ENCODE results near the gene MOV10L1. TPM values are rescaled to one million over a fixed set of nuclear protein-coding genes. Genes with fewer than 3 reads are reported as not detected.

The MOV10L1 gene
- polyA plus RNA-seq, 3 donors from 2014 or later: 1.4 TPM; not detected in 2

GRCh38 chr22:50051930-50052329 lies 37.9 kb upstream of the MOV10L1 start:
- Mint-ChIP-seq H3K4me1 (no peaks in the 10 kb centered on the region), H3K4me3 (no peak overlapping the region), H3K27me3 (ENCODE audit: low read depth in 3 of 3) (peaks cover 2 to 7% (median 2%) of the 10 kb centered on the region in 3 donors), H3K9me3 (peaks cover 0 to 6% (median 3%) of the 10 kb centered on the region in 6 donors), H3K27ac (no peak overlapping the region), H3K36me3 (no peaks in the 10 kb centered on the region)
- DNase-seq: no peak

GRCh38 chr22:50053861-50054260 lies 35.9 kb upstream of the MOV10L1 start:
- no peak overlapping the region for H3K4me3 Mint-ChIP-seq
- peaks cover 0 to 6% (median 3%) of the 10 kb centered on the region in 6 donors for H3K9me3 Mint-ChIP-seq
- H3K27ac Mint-ChIP-seq: no peak overlapping the region
- H3K36me3 Mint-ChIP-seq: no peaks in the 10 kb centered on the region
- H3K4me1 Mint-ChIP-seq: no peaks in the 10 kb centered on the region
- no peak for DNase-seq
- peaks cover 2 to 4% (median 2%) of the 10 kb centered on the region in 3 donors for H3K27me3 Mint-ChIP-seq (ENCODE audit: low read depth in 3 of 3)

- peaks cover 0 to 6% (median 3%) of the 10 kb centered on the region in 6 donors for H3K9me3 Mint-ChIP-seq
- no peak overlapping the region for H3K4me3 Mint-ChIP-seq
- H3K4me1 Mint-ChIP-seq: peaks cover 5 to 8% of the 10 kb centered on the region in 2 donors
- H3K36me3 Mint-ChIP-seq: peaks cover 0 to 4% (median 0%) of the 10 kb centered on the region in 3 donors
- H3K27ac Mint-ChIP-seq: no peak overlapping the region
- DNase-seq: no peak
- peaks cover 2 to 4% (median 2%) of the 10 kb centered on the region in 3 donors for H3K27me3 Mint-ChIP-seq (ENCODE audit: low read depth in 3 of 3)
Observed at GRCh38 chr22:50056214-50056972, 33.4 kb upstream of the MOV10L1 start.

DNA sequence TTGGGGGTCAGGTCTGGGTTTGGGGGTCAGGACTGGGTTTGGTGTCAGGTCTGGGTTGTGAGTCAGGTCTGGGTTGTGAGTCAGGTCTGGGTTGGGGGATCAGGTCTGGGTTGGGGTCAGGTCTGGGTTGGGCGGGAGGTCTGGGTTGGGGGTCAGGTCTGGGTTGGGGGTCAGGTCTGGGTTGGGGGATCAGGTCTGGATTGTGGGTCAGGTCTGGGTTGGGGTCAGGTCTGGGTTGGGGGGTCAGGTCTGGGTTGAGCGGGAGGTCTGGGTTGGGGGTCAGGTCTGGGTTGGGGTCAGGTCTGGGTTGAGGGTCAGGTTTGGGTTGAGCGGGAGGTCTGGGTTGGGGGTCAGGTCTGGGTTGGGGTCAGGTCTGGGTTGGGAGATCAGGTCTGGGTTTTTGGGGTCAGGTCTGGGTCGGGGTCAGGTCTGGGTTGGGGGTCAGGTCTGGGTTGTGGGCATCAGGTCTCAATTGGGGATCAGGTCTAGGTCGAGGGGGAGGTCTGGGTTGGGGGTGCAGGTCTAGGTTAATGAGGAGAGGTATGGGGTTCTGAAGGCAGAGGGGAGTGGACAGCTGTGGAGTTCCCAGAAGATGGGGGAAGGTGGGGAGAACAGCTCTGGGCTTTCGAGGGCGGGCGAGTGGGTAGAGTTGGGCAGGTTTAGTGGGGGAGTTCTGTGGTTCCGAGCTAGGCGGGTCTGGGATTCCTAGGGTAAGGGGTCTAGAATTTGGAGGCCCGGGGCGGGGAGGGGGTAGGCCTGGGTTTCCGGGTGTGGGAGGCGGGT lies 32.3 kb upstream of the MOV10L1 start:
- no peak overlapping the region for H3K27ac Mint-ChIP-seq
- H3K4me3 Mint-ChIP-seq: peak overlapping the region in 1 of 5 donors; percentile 33

DNA sequence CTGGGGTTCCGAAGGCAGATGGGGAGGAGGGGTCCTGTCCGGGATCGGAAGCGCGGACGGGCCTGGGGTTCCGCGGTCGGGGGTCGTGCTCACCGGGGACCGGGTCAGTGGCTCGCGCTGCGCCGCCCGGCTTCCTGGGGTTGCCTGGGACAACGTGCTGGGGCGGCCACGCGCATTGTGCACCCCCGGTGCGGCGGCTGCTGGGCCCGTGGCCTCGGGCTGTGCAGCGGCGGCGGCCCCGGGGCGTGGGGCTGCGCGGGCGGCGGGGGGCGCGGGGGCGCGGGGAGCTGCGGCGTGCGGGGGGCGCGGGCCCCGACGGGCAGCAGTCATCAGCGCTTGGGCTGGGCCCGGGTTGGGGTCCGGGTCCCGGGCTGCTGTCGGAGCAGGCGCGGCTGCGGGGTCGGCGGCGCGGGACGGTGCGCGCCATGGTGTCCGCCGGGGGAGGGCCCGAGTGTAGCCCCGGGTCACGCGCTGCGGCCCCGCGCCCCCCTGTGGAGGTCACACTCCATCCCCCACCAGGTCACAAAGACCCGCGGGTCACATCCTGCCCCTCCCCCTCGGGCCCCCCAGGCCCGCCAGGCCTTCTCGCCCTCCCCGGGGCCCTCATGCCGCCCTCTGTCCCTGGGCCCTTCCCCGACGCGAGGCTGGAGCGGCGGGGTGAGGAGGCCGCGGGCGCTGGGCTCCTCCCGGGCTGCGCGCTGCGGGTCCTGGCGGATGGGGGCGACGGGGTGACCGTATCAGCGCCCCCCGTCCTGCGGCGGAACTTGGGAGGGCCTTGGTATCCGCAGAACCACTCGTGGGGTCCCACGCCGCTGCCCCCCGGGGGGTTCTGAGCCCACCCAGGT lies 31.5 kb upstream of the MOV10L1 start, which contains the start of gene TTLL8:
TSS of gene TTLL8 (minus strand) at position 238 of the 845 bp plus-strand sequence.
- no peak for DNase-seq
- Mint-ChIP-seq H3K4me3 (peak within 1 kb of the TSS in 2 of 5 donors; percentile 33 to 53), H3K36me3 (peaks cover 0 to 4% (median 0%) of the 10 kb centered on the region in 3 donors), H3K4me1 (peaks cover 5 to 8% of the 10 kb centered on the region in 2 donors), H3K27ac (peak within 1 kb of the TSS in 1 of 6 donors; percentile 46), H3K9me3 (peaks cover 0 to 6% (median 3%) of the 10 kb centered on the region in 6 donors), H3K27me3 (ENCODE audit: low read depth in 3 of 3) (peaks cover under 1 to 3% (median 2%) of the 10 kb centered on the region in 3 donors)

More for the DNA sequence above, 32.3 kb upstream of the MOV10L1 start:
- peaks cover 0 to 4% (median 0%) of the 10 kb centered on the region in 3 donors for H3K36me3 Mint-ChIP-seq
- H3K4me1 Mint-ChIP-seq: peaks cover 5 to 8% of the 10 kb centered on the region in 2 donors
- no peak for DNase-seq
- H3K27me3 Mint-ChIP-seq (ENCODE audit: low read depth in 3 of 3): peaks cover 2 to 3% (median 2%) of the 10 kb centered on the region in 3 donors
- peaks cover 0 to 6% (median 3%) of the 10 kb centered on the region in 6 donors for H3K9me3 Mint-ChIP-seq

GRCh38 chr22:50058906-50059880 lies 30.6 kb upstream of the MOV10L1 start:
- H3K36me3 Mint-ChIP-seq: peaks cover 0 to 4% (median 0%) of the 10 kb centered on the region in 3 donors
- peaks cover 5 to 8% of the 10 kb centered on the region in 2 donors for H3K4me1 Mint-ChIP-seq
- H3K9me3 Mint-ChIP-seq: no peaks in the 10 kb centered on the region
- H3K4me3 Mint-ChIP-seq: peak overlapping the region; percentile 12 to 56 (median 36)
- peak overlapping the region in 2 of 6 donors; percentile 32 to 46 for H3K27ac Mint-ChIP-seq
- DNase-seq: no peak
- peaks cover 0 to 3% (median 2%) of the 10 kb centered on the region in 3 donors for H3K27me3 Mint-ChIP-seq (ENCODE audit: low read depth in 3 of 3)

DNA sequence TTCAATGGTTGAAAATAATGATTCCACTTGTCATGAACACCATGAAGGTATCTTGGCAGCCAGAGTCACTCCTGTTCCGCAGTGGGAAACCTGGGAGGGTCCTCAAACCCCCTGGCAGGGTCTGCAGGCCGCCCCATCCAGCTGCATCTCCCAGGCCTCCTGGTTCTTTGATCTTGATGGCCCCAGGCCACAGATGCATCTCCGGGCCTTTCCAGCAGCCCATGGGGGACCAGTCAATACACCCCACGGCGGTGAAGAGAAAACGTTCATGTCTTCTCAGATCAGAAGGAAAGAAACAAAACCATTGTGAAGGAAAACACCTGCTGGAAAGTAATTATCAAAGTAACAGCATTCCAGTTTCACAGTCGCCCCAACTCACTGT lies 29.9 kb upstream of the MOV10L1 start:
- Mint-ChIP-seq H3K27ac (peak overlapping the region in 2 of 6 donors; percentile 32 to 46), H3K4me3 (peak overlapping the region in 3 of 5 donors; percentile 12 to 56 (median 36)), H3K36me3 (peaks cover 0 to 4% (median 0%) of the 10 kb centered on the region in 3 donors), H3K27me3 (ENCODE audit: low read depth in 3 of 3) (peaks cover 0 to 2% (median under 1%) of the 10 kb centered on the region in 3 donors), H3K4me1 (peaks cover 5 to 8% of the 10 kb centered on the region in 2 donors), H3K9me3 (no peaks in the 10 kb centered on the region)
- DNase-seq: no peak

DNA sequence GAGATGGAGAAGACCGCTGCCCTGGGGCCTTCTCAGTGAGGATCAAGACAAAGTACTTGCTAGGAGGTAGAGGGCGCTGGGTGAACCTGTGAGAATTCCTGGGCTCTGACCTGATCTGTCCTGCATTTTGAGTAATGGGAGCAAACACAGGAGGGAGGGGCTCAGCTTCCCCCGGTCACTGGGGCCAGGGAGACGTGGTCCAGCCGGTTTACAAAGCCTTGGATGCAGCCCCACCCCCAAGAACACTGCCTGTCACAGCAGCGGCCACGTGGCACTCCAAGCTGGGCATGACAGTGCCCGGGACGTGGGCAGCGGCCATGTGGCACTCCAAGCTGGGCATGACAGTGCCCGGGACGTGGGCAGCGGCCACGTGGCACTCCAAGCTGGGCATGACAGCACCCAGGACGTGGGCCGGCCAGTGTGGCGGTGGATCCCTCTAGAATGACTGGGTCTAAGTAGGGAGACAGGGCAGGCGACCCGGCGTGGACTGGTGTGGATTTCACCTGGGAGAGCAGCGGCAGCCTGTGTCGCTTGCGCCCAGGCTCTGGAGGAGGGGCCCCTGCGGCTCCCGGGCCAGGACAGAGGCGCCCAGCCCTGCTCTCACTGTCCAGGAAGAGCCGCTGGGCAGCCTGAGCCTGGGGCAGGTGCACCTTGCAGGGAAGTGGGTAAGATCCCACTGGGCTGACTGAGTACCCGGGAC lies 29.2 kb upstream of the MOV10L1 start:
- Mint-ChIP-seq H3K36me3 (peaks cover 2 to 5% (median 4%) of the 10 kb centered on the region in 3 donors), H3K27me3 (ENCODE audit: low read depth in 3 of 3) (peaks cover 0 to 2% (median 1%) of the 10 kb centered on the region in 3 donors), H3K4me1 (peaks cover 5 to 8% of the 10 kb centered on the region in 2 donors), H3K27ac (no peak overlapping the region), H3K4me3 (no peak overlapping the region), H3K9me3 (no peaks in the 10 kb centered on the region)
- no peak for DNase-seq

GRCh38 chr22:50061141-50061823 lies 28.5 kb upstream of the MOV10L1 start:
- Mint-ChIP-seq H3K27me3 (ENCODE audit: low read depth in 3 of 3) (peaks cover 0 to 2% (median 1%) of the 10 kb centered on the region in 3 donors), H3K4me1 (peaks cover 5 to 8% of the 10 kb centered on the region in 2 donors)
- no peak for DNase-seq

GRCh38 chr22:50061824-50062355 lies 27.9 kb upstream of the MOV10L1 start:
- Mint-ChIP-seq H3K4me1 (peaks cover 5 to 9% of the 10 kb centered on the region in 2 donors), H3K4me3 (no peak overlapping the region), H3K27me3 (ENCODE audit: low read depth in 3 of 3) (peaks cover 0 to 1% (median 0%) of the 10 kb centered on the region in 3 donors), H3K27ac (no peak overlapping the region), H3K36me3 (peaks cover 4 to 9% (median 4%) of the 10 kb centered on the region in 3 donors), H3K9me3 (no peaks in the 10 kb centered on the region)
- DNase-seq: no peak

More at GRCh38 chr22:50061141-50061823, 28.5 kb upstream of the MOV10L1 start:
- peaks cover 4 to 8% (median 4%) of the 10 kb centered on the region in 3 donors for H3K36me3 Mint-ChIP-seq
- no peak overlapping the region for H3K4me3 Mint-ChIP-seq
- H3K9me3 Mint-ChIP-seq: no peaks in the 10 kb centered on the region
- H3K27ac Mint-ChIP-seq: peak overlapping the region in 1 of 6 donors; percentile 57

DNA sequence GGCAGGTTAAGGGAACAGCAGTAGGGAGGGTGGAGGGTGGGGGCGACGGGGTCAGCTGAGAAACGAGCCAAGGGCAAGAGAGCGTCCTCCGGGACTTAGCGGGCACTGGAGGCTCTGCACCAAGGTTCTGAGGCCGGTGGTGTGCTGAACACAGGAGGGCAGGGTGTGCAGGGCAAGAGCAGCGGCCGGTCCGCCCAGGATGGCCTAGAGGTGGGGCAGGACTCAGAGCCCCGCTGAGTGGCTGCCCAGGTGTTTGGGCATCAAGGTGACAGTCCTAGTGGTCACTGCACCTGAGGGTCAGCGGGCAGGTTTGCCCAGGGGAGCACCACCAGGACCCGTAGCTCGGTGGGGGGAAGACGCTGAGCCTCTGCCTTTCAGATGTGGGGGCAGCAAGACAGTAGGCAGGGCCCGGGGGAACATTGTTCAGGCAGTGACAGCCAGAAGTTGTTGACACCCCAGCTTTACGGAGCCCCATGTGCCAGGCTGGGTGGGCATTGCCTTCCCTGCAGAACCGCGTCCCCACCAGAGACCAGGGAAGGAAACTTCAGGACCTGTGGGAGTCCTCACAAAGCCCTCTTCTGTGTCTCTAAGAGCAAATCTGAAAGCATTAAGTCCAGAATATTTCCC lies 27.2 kb upstream of the MOV10L1 start:
- H3K4me1 Mint-ChIP-seq: peaks cover 5 to 10% of the 10 kb centered on the region in 2 donors
- H3K36me3 Mint-ChIP-seq: peaks cover 4 to 13% (median 4%) of the 10 kb centered on the region in 3 donors
- H3K9me3 Mint-ChIP-seq: no peaks in the 10 kb centered on the region
- H3K4me3 Mint-ChIP-seq: no peak overlapping the region
- peaks cover 0 to 1% (median 0%) of the 10 kb centered on the region in 3 donors for H3K27me3 Mint-ChIP-seq (ENCODE audit: low read depth in 3 of 3)
- H3K27ac Mint-ChIP-seq: no peak overlapping the region
- no peak for DNase-seq
